ENCODE data around the gene CA11. TPM values are rescaled to one million over a fixed set of nuclear protein-coding genes. Genes with fewer than 3 reads are reported as not detected.
A peak's percentile ranks its signal among the peaks of the same experiment; 100 is the strongest.
"Not testable (repeated sequence)": the region's sequence is repeated elsewhere in the genome, so short reads cannot be mapped to it uniquely, and the experiment has no call there.

CA11 gene
- total RNA-seq, 4 donors from 2014 or later = 7.3 to 37.5 (median 10.3) TPM

DNA sequence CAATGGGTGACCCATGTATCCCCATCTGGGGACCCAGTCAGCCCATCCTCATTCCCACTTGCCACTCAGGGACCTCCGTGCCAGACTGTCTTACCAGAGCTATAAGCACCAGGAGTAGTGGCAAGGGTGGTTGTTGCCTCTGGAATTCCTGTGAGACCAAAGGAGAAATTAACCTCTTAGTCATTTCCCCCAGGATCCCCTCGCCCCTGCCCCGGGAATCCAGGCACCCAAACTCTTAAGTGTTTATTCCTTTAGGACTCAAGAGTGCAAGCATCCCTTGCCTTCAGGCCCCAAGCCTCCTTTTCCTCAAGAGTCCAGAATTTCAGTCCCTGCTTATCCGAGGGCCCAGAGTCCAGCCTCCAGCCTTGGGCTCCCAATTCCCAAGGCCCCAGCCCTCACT is 17.7 kb upstream of the CA11 start:
- no peak overlapping the region for H3K4me3 ChIP-seq (ENCODE audit: low read depth, poor library complexity, severe bottlenecking)
- TF ChIP-seq, protein P1, sequence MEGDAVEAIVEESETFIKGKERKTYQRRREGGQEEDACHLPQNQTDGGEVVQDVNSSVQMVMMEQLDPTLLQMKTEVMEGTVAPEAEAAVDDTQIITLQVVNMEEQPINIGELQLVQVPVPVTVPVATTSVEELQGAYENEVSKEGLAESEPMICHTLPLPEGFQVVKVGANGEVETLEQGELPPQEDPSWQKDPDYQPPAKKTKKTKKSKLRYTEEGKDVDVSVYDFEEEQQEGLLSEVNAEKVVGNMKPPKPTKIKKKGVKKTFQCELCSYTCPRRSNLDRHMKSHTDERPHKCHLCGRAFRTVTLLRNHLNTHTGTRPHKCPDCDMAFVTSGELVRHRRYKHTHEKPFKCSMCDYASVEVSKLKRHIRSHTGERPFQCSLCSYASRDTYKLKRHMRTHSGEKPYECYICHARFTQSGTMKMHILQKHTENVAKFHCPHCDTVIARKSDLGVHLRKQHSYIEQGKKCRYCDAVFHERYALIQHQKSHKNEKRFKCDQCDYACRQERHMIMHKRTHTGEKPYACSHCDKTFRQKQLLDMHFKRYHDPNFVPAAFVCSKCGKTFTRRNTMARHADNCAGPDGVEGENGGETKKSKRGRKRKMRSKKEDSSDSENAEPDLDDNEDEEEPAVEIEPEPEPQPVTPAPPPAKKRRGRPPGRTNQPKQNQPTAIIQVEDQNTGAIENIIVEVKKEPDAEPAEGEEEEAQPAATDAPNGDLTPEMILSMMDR (IDR thresholded peaks at IDR 0.05) = no peak
- TF ChIP-seq POLR2A (IDR thresholded peaks at IDR 0.05) = no peak
- intact Hi-C loops (cut with DNase I; ENCODE audit: low total_unique reads) = no loop called here
- 94 to 95% methylated on average over 4 of the region's 4 CpGs for WGBS, 2 donors
- DNase-seq (ENCODE audit: low spot score in 2 of 2) = no peak

DNA sequence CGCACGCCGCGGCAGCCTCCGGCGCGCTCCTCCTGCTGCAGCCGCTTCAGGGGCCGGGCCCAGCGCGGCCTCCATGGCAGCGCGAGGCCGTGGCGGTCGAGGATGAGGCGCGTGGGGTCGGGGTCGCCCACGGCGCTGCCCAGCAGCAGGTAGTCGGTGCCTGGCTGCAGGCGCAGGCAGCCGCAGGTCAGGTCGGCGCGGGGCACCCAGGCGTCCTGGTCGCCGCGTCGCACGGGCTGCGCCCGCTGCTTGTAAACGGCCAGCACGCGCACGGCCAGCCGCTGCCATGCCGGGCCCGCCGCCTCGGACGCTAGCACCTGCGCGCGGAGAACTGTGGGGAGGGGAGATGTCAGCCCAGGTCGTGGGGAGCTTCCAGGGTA is 15.7 kb upstream of the CA11 start:
- intact Hi-C loops (cut with DNase I; ENCODE audit: low total_unique reads) = no loop called here
- TF ChIP-seq POLR2A (IDR thresholded peaks at IDR 0.05) = no peak
- TF ChIP-seq, protein P1 (IDR thresholded peaks at IDR 0.05) = no peak
- 95 to 96% methylated on average over 38 to 41 of the region's 50 CpGs for WGBS, 2 donors
- H3K4me3 ChIP-seq (ENCODE audit: low read depth, poor library complexity, severe bottlenecking) = no peak overlapping the region
- no peak for DNase-seq (ENCODE audit: low spot score in 2 of 2)

DNA sequence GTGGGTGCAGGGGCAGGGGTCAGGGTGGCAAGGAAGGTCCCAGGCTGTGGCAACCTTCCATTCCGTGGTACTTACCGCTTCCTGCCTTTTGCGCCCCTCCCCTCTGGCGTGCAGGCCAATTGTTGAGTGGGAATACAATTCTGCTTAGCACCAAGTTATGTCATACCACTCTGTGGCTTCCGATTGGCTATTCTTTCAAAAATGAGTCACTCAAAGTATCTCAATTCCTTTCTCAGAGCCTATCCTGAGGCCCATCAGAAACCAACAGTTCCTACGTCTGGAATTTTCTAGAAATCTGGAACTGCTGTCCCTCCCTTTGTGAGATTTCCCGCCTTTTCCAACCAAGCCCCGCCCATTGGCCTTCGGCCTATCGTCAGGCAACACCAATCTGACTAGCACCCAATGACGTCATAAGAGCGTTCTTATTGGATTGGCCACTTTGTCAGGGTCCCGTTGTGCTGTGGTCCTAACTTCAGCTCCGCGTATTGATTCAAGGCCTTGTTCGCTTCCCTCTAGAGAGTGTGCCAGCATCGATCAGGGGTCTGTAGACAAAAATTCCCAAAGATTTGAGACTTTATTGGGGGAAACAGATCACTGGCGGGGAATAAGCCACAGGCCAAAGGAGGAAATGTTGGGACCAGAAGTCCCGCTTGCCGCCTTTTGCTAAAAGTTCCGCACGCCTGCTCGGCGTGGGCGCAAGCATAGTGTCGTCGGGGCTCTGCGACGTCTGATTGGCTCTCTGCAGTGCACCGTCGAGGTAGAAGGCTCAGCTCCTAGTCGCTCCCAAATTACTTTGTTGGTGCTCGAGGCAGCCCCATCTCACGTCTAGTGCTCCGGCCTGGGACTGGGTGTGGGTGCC is 15.1 kb upstream of the CA11 start:
- intact Hi-C loops (cut with DNase I; ENCODE audit: low total_unique reads) = no loop called here
- no peak for TF ChIP-seq POLR2A (IDR thresholded peaks at IDR 0.05)
- TF ChIP-seq, protein P1 (IDR thresholded peaks at IDR 0.05) = no peak
- H3K4me3 ChIP-seq (ENCODE audit: low read depth, poor library complexity, severe bottlenecking) = no peak overlapping the region
- 61 to 66% methylated on average over 35 of the region's 35 CpGs for WGBS, 2 donors
- DNase-seq (ENCODE audit: low spot score in 2 of 2) = peak; percentile 80 to 94

DNA sequence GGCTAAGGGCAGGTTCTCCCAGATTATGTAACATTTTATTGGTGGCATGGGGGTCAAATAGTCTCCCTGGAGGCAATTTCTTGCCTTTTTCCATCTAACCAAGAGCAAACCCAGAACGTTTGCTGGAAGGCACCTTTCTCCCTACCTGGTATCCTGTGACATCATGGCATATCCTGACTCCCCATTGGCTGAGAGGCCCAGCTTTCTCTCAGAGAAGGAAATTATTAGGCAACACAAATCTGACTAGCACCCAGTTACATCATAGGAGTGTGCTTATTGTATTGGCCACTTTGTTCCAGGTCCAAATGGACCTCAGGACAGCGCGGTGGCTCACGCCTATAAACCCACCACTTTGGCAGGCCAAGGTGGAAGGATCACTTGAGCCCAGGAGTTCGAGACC is 13.8 kb upstream of the CA11 start:
- WGBS, 2 donors = 78 to 80% methylated on average over 5 of the region's 5 CpGs
- TF ChIP-seq, protein P1 (IDR thresholded peaks at IDR 0.05) = no peak
- TF ChIP-seq POLR2A (IDR thresholded peaks at IDR 0.05) = no peak
- intact Hi-C loops (cut with DNase I; ENCODE audit: low total_unique reads) = no loop called here
- no peak for DNase-seq (ENCODE audit: low spot score in 2 of 2)
- H3K4me3 ChIP-seq (ENCODE audit: low read depth, poor library complexity, severe bottlenecking) = no peak overlapping the region

DNA sequence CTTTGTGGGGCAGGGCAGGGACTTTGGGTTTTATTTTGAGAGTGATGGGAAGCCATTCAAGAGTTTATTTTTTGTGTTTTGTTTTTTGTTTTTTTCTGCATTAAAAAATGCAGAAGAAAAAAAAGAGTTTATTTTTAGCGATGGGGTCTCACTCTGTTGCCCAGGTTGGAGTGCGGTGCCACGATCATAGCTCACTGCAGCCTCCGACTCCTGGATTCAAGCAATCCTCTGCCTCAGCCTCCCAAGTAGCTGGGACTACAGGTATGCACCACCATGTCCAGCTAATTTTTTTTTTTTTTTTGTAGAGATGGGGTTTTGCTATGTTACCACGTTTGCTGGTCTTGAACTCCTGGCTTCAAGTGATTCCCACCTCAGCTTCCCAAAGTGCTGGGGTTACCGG is 12.5 kb upstream of the CA11 start:
- H3K4me3 ChIP-seq (ENCODE audit: low read depth, poor library complexity, severe bottlenecking) = no peak overlapping the region
- WGBS, 2 donors = 92 to 96% methylated on average over 6 of the region's 6 CpGs
- TF ChIP-seq, protein P1 (IDR thresholded peaks at IDR 0.05) = no peak
- TF ChIP-seq POLR2A (IDR thresholded peaks at IDR 0.05) = no peak
- intact Hi-C loops (cut with DNase I; ENCODE audit: low total_unique reads) = no loop called here
- DNase-seq (ENCODE audit: low spot score in 2 of 2) = no peak

DNA sequence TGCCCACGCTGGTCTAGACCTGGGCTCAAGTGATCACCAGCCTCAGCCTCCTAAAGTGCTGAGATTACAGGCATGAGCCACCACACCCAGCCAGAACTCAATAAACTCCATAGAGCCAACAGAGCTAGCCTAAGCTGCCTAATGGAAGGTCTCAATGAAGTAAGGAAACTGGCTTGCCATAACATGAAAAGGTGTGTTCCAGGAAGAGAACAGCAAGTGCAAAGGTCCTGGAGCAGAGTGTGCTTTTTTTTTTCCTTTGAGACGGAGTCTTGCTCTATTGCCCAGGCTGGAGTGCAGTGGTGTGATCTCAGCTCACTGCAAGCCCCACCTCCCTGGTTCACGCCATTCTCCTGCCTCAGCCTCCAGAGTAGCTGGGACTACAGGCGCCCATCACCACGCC is 11.8 kb upstream of the CA11 start:
- H3K4me3 ChIP-seq (ENCODE audit: low read depth, poor library complexity, severe bottlenecking); DNase-seq (ENCODE audit: low spot score in 2 of 2); intact Hi-C loops (cut with DNase I; ENCODE audit: low total_unique reads): not testable (repeated sequence)
- WGBS, 2 donors = 92 to 93% methylated on average over 5 of the region's 5 CpGs

Data from lower leg skin (tissue), 4 donors.